Thyroid gland (tissue), 4 donors: ENCODE data around the gene RPS14. TPM values are rescaled to one million over a fixed set of nuclear protein-coding genes. Genes with fewer than 3 reads are reported as not detected.

Source experiments
- DNase-seq, 2 donors: peaks; one replicate each; pipeline ENCODE4 v3.0.0-alpha.2; 2019
- H3K27ac ChIP-seq, 3 donors: fragments of 200-600 bp; sonication (generic); 1 replicate in 2 of 3; 2 replicates in 1 of 3; pipeline ENCODE4 v1.5.1; 2016 to 2019; ENCODE audit warnings: mild to moderate bottlenecking in 1 of 3, moderate library complexity in 1 of 3
- H3K27me3 ChIP-seq: fragments of 200-600 bp; sonication (generic); one replicate; pipeline ENCODE4 v1.5.1; 2019
- H3K36me3 ChIP-seq, 2 donors: fragments of 200-600 bp; sonication (generic); one replicate each; pipeline ENCODE4 v1.5.1; 2016 to 2019
- H3K4me1 ChIP-seq, 2 donors: fragments of 200-600 bp; sonication (generic); one replicate each; pipeline ENCODE4 v1.5.1; 2017 to 2019
- H3K4me3 ChIP-seq, 3 donors: fragments of 200-600 bp; sonication (generic); replicated peaks in 1 of 3; 1 replicate in 2 of 3; 2 replicates in 1 of 3; pipeline ENCODE4 v1.5.1; 2016; ENCODE audit warnings: mild to moderate bottlenecking in 1 of 3
- H3K9me3 ChIP-seq: fragments of 200-600 bp; sonication (generic); one replicate; pipeline ENCODE4 v1.5.1; 2017
- CTCF ChIP-seq, 6 experiments: fragments of 200-600 bp in 3 of 6; fragments of 450-650 bp in 3 of 6; sonication (generic) in 3 of 6; IDR thresholded peaks; one replicate each; pipeline ENCODE4 v1.5.1; 2016 to 2019; ENCODE audit warnings: antibody characterized with exemption in 6 of 6, mild to moderate bottlenecking in 2 of 6, inconsistent platforms in 1 of 6, moderate library complexity in 1 of 6
- POLR2A ChIP-seq, 2 donors: fragments of 450-650 bp; IDR thresholded peaks; one replicate each; pipeline ENCODE4 v1.6.1; 2017; ENCODE audit warnings: antibody characterized with exemption in 2 of 2, mild to moderate bottlenecking in 2 of 2, moderate library complexity in 1 of 2
- WGBS, 2 donors: methylation state at CpG; one replicate each; pipeline ENCODE4 v1.1.5; 2017; 5-methylcytosine and 5-hydroxymethylcytosine counted together
- intact Hi-C: fragments of 100-400 bp; cut with DNase I; formaldehyde crosslinking; loops from one replicate; pipeline ENCODE4 v1.15.1; 2023
- total RNA-seq, 4 donors: library from RNA; depleted of rRNA; stranded (reverse); fragments of >200 nt; gene quantifications; one replicate each; pipeline ENCODE4 v1.2.3, GENCODE V29; 2016

Gene RPS14
- total RNA-seq, 4 donors from 2014 or later, result 2,017 to 5,540 (median 2,786) TPM

- no peak overlapping the region for H3K27ac ChIP-seq
- TF ChIP-seq POLR2A (IDR thresholded peaks at IDR 0.05) (no peak), CTCF (IDR thresholded peaks at IDR 0.05) (no peak)
- H3K36me3 ChIP-seq, result peaks cover 14 to 23% of the 10 kb centered on the region in 2 donors
- no peaks in the 10 kb centered on the region for H3K9me3 ChIP-seq
- intact Hi-C loops, result no loop called here
- H3K4me3 ChIP-seq, result no peak overlapping the region
- H3K4me1 ChIP-seq, result no peaks in the 10 kb centered on the region
- no peak for DNase-seq
- H3K27me3 ChIP-seq, result no peaks in the 10 kb centered on the region
- WGBS, 2 donors, result 86 to 89% methylated on average over 11 of the region's 11 CpGs
Observed at GRCh38 chr5:150401376-150402228, 47.9 kb downstream of the RPS14 start.

GRCh38 chr5:150401076-150401375 is 48.5 kb downstream of the RPS14 start:
- no peak for DNase-seq
- H3K4me3 ChIP-seq, result no peak overlapping the region
- TF ChIP-seq POLR2A (IDR thresholded peaks at IDR 0.05) (no peak), CTCF (IDR thresholded peaks at IDR 0.05) (no peak)
- no peaks in the 10 kb centered on the region for H3K4me1 ChIP-seq
- intact Hi-C loops, result no loop called here
- no peaks in the 10 kb centered on the region for H3K9me3 ChIP-seq
- WGBS, 2 donors, result 65 to 74% methylated on average over 3 of the region's 3 CpGs
- no peak overlapping the region for H3K27ac ChIP-seq
- peaks cover 14 to 23% of the 10 kb centered on the region in 2 donors for H3K36me3 ChIP-seq
- no peaks in the 10 kb centered on the region for H3K27me3 ChIP-seq

- 87 to 92% methylated on average over 12 of the region's 12 CpGs for WGBS, 2 donors
- intact Hi-C loops, result no loop called here
- no peak for DNase-seq
- Histone ChIP-seq H3K27ac (no peak overlapping the region), H3K36me3 (peaks cover 14 to 23% of the 10 kb centered on the region in 2 donors), H3K4me3 (no peak overlapping the region), H3K4me1 (no peaks in the 10 kb centered on the region), H3K27me3 (no peaks in the 10 kb centered on the region), H3K9me3 (no peaks in the 10 kb centered on the region)
- no peak for TF ChIP-seq POLR2A (IDR thresholded peaks at IDR 0.05)
- no peak for TF ChIP-seq CTCF (IDR thresholded peaks at IDR 0.05)
Observed at GRCh38 chr5:150400316-150401075, 49.0 kb downstream of the RPS14 start.

GRCh38 chr5:150399524-150400211 is 49.9 kb downstream of the RPS14 start:
- peaks cover 14 to 23% of the 10 kb centered on the region in 2 donors for H3K36me3 ChIP-seq
- no peak for TF ChIP-seq POLR2A (IDR thresholded peaks at IDR 0.05)
- no peak for TF ChIP-seq CTCF (IDR thresholded peaks at IDR 0.05)
- intact Hi-C loops, result no loop called here
- DNase-seq, result no peak
- WGBS, 2 donors, result 92 to 93% methylated on average over 11 of the region's 11 CpGs
- H3K27me3 ChIP-seq, result no peaks in the 10 kb centered on the region
- H3K9me3 ChIP-seq, result no peaks in the 10 kb centered on the region
- H3K4me3 ChIP-seq, result no peak overlapping the region
- H3K4me1 ChIP-seq, result no peaks in the 10 kb centered on the region
- H3K27ac ChIP-seq, result no peak overlapping the region
